ENCODE results near the gene TFPT.

GRCh38 chr19:54151362-54152035 lies 36.0 kb upstream of the TFPT start:
- TF ChIP-seq, protein P1, sequence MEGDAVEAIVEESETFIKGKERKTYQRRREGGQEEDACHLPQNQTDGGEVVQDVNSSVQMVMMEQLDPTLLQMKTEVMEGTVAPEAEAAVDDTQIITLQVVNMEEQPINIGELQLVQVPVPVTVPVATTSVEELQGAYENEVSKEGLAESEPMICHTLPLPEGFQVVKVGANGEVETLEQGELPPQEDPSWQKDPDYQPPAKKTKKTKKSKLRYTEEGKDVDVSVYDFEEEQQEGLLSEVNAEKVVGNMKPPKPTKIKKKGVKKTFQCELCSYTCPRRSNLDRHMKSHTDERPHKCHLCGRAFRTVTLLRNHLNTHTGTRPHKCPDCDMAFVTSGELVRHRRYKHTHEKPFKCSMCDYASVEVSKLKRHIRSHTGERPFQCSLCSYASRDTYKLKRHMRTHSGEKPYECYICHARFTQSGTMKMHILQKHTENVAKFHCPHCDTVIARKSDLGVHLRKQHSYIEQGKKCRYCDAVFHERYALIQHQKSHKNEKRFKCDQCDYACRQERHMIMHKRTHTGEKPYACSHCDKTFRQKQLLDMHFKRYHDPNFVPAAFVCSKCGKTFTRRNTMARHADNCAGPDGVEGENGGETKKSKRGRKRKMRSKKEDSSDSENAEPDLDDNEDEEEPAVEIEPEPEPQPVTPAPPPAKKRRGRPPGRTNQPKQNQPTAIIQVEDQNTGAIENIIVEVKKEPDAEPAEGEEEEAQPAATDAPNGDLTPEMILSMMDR (IDR thresholded peaks at IDR 0.05; ENCODE audit: low read depth, low read length, missing input control), result no peak
- TF ChIP-seq MAX (IDR thresholded peaks at IDR 0.05) (no peak), GABPA (IDR thresholded peaks at IDR 0.05 in 1 of 2, conservative IDR thresholded peaks at IDR 0.05 in 1 of 2) (no peak), ATF3 (IDR thresholded peaks at IDR 0.05) (no peak)
- TF ChIP-seq, protein P2, sequence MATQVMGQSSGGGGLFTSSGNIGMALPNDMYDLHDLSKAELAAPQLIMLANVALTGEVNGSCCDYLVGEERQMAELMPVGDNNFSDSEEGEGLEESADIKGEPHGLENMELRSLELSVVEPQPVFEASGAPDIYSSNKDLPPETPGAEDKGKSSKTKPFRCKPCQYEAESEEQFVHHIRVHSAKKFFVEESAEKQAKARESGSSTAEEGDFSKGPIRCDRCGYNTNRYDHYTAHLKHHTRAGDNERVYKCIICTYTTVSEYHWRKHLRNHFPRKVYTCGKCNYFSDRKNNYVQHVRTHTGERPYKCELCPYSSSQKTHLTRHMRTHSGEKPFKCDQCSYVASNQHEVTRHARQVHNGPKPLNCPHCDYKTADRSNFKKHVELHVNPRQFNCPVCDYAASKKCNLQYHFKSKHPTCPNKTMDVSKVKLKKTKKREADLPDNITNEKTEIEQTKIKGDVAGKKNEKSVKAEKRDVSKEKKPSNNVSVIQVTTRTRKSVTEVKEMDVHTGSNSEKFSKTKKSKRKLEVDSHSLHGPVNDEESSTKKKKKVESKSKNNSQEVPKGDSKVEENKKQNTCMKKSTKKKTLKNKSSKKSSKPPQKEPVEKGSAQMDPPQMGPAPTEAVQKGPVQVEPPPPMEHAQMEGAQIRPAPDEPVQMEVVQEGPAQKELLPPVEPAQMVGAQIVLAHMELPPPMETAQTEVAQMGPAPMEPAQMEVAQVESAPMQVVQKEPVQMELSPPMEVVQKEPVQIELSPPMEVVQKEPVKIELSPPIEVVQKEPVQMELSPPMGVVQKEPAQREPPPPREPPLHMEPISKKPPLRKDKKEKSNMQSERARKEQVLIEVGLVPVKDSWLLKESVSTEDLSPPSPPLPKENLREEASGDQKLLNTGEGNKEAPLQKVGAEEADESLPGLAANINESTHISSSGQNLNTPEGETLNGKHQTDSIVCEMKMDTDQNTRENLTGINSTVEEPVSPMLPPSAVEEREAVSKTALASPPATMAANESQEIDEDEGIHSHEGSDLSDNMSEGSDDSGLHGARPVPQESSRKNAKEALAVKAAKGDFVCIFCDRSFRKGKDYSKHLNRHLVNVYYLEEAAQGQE (IDR thresholded peaks at IDR 0.05), result no peak
- TF ChIP-seq, protein P3, sequence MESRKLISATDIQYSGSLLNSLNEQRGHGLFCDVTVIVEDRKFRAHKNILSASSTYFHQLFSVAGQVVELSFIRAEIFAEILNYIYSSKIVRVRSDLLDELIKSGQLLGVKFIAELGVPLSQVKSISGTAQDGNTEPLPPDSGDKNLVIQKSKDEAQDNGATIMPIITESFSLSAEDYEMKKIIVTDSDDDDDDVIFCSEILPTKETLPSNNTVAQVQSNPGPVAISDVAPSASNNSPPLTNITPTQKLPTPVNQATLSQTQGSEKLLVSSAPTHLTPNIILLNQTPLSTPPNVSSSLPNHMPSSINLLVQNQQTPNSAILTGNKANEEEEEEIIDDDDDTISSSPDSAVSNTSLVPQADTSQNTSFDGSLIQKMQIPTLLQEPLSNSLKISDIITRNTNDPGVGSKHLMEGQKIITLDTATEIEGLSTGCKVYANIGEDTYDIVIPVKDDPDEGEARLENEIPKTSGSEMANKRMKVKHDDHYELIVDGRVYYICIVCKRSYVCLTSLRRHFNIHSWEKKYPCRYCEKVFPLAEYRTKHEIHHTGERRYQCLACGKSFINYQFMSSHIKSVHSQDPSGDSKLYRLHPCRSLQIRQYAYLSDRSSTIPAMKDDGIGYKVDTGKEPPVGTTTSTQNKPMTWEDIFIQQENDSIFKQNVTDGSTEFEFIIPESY (IDR thresholded peaks at IDR 0.05), result no peak
